Neural cell (in vitro differentiated cells): ENCODE measurements around the gene FCN3. TPM values are rescaled to one million over a fixed set of nuclear protein-coding genes. Genes with fewer than 3 reads are reported as not detected.
A peak's percentile ranks its signal among the peaks of the same experiment; 100 is the strongest.
"Not testable (repeated sequence)": the region's sequence is repeated elsewhere in the genome, so short reads cannot be mapped to it uniquely, and the experiment has no call there.

Source experiments
- H2AFZ ChIP-seq: fragments of 200-600, 300-800 bp; sonication (generic), shearing (Covaris generic); 2 replicates; pipeline ENCODE4 v1.6.0; 2014; ENCODE audit warnings: low read depth, mild to moderate bottlenecking, antibody characterized with exemption, low read length, moderate library complexity
- H3F3A ChIP-seq: fragments of 200-600 bp; shearing (Covaris generic); 2 replicates; pipeline ENCODE4 v1.6.1; 2016; ENCODE audit warnings: mild to moderate bottlenecking, moderate library complexity, mixed read lengths, antibody characterized with exemption, low read length; ENCODE audit not compliant: insufficient read depth, poor library complexity, severe bottlenecking
- H3K27ac ChIP-seq: fragments of 200-600, 300-800 bp; sonication (generic), shearing (Covaris generic); 2 replicates; pipeline ENCODE4 v1.5.1; 2014; ENCODE audit warnings: mild to moderate bottlenecking, low read length, moderate library complexity
- H3K27me3 ChIP-seq: fragments of 300-800, 200-600 bp; sonication (generic), shearing (Covaris generic); 2 replicates; pipeline ENCODE4 v1.6.0; 2014; ENCODE audit warnings: mild to moderate bottlenecking, low read depth, low read length, moderate library complexity; ENCODE audit not compliant: insufficient read depth
- H3K36me3 ChIP-seq: fragments of 300-800, 200-600 bp; sonication (generic), shearing (Covaris generic); 2 replicates; pipeline ENCODE4 v1.5.1; 2014; ENCODE audit warnings: mild to moderate bottlenecking, antibody characterized with exemption, low read length, moderate library complexity; ENCODE audit not compliant: insufficient read depth
- H3K4me2 ChIP-seq: fragments of 300-800, 200-600 bp; sonication (generic), shearing (Covaris generic); 2 replicates; pipeline ENCODE4 v1.6.0; 2014; ENCODE audit warnings: mild to moderate bottlenecking, low read length
- H3K4me3 ChIP-seq: fragments of 300-800, 200-600 bp; sonication (generic), shearing (Covaris generic); 2 replicates; pipeline ENCODE4 v1.5.1; 2014; ENCODE audit warnings: mild to moderate bottlenecking, low read length, moderate library complexity
- H3K79me2 ChIP-seq: fragments of 200-600 bp; shearing (Covaris generic); replicated peaks from 2 replicates; pipeline ENCODE4 v1.6.0; 2014; ENCODE audit warnings: mild to moderate bottlenecking, low read length, moderate library complexity; ENCODE audit not compliant: insufficient read depth
- H3K9ac ChIP-seq: fragments of 300-800, 200-600 bp; sonication (generic), shearing (Covaris generic); 2 replicates; pipeline ENCODE4 v1.6.1; 2016; ENCODE audit warnings: mild to moderate bottlenecking, low read length, mixed read lengths
- H3K9me2 ChIP-seq: fragments of 200-600 bp; shearing (Covaris generic); 2 replicates; pipeline ENCODE4 v1.6.1; 2016; ENCODE audit warnings: mild to moderate bottlenecking, low read length, mixed read lengths; ENCODE audit not compliant: insufficient read depth
- H3K9me3 ChIP-seq: fragments of 200-600, 300-800 bp; sonication (generic), shearing (Covaris generic); 2 replicates; pipeline ENCODE4 v1.6.1; 2016; ENCODE audit warnings: mild to moderate bottlenecking, mixed run types, low read length, moderate library complexity, mixed read lengths
- H4K20me1 ChIP-seq: fragments of 200-600 bp; shearing (Covaris generic); 2 replicates; pipeline ENCODE4 v1.6.1; 2016; ENCODE audit warnings: mild to moderate bottlenecking, mixed run types; ENCODE audit not compliant: insufficient read depth
- EP300 ChIP-seq: fragments of 450-650 bp; conservative IDR thresholded peaks from 2 replicates; pipeline ENCODE4 v1.6.1; 2014; ENCODE audit warnings: antibody characterized with exemption, mild to moderate bottlenecking, moderate library complexity; ENCODE audit not compliant: poor library complexity, severe bottlenecking
- EZH2 ChIP-seq: fragments of 200-600, 300-800 bp; shearing (Covaris generic), sonication (generic); IDR thresholded peaks from 2 replicates; pipeline ENCODE4 v1.6.1; 2014; ENCODE audit warnings: antibody characterized with exemption, low read length, borderline replicate concordance, mild to moderate bottlenecking; ENCODE audit not compliant: insufficient read depth, poor library complexity, severe bottlenecking
- MXI1 ChIP-seq: fragments of 450-650 bp; conservative IDR thresholded peaks from 2 replicates; pipeline ENCODE4 v1.6.1; 2014; ENCODE audit warnings: antibody characterized with exemption, mild to moderate bottlenecking; ENCODE audit not compliant: poor library complexity, severe bottlenecking
- POLR2AphosphoS5 ChIP-seq: IDR thresholded peaks from 2 replicates; pipeline ENCODE4 v1.6.1; 2012
- RAD21 ChIP-seq: fragments of 450-650 bp; conservative IDR thresholded peaks from 2 replicates; pipeline ENCODE4 v1.6.1; 2014; ENCODE audit warnings: antibody characterized with exemption, mild to moderate bottlenecking, moderate library complexity
- SMC3 ChIP-seq: fragments of 450-650 bp; conservative IDR thresholded peaks from 2 replicates; pipeline ENCODE4 v1.6.1; 2014; ENCODE audit warnings: antibody characterized with exemption, mild to moderate bottlenecking, moderate library complexity; ENCODE audit not compliant: poor library complexity
- TAF1 ChIP-seq: IDR thresholded peaks from 2 replicates; pipeline ENCODE4 v1.6.1; 2012; ENCODE audit warnings: low read depth
- polyA plus RNA-seq: library from polyadenylated mRNA; depleted of rRNA; stranded (reverse); fragments of >200 nt; gene quantifications from 2 replicates; pipeline ENCODE4 v1.2.3, GENCODE V29; 2014
- TF ChIP-seq, protein P1 (sequence below): fragments of 450-650 bp; IDR thresholded peaks from 2 replicates; pipeline ENCODE4 v1.5.1; 2014; ENCODE audit warnings: antibody characterized with exemption, mild to moderate bottlenecking, moderate library complexity; ENCODE audit not compliant: poor library complexity, severe bottlenecking
- TF ChIP-seq, protein P2 (sequence below): IDR thresholded peaks from 2 replicates; pipeline ENCODE4 v1.6.1; 2012; ENCODE audit warnings: borderline replicate concordance

FCN3 gene
- polyA plus RNA-seq, 1 donor from 2014 or later, result not detected

DNA sequence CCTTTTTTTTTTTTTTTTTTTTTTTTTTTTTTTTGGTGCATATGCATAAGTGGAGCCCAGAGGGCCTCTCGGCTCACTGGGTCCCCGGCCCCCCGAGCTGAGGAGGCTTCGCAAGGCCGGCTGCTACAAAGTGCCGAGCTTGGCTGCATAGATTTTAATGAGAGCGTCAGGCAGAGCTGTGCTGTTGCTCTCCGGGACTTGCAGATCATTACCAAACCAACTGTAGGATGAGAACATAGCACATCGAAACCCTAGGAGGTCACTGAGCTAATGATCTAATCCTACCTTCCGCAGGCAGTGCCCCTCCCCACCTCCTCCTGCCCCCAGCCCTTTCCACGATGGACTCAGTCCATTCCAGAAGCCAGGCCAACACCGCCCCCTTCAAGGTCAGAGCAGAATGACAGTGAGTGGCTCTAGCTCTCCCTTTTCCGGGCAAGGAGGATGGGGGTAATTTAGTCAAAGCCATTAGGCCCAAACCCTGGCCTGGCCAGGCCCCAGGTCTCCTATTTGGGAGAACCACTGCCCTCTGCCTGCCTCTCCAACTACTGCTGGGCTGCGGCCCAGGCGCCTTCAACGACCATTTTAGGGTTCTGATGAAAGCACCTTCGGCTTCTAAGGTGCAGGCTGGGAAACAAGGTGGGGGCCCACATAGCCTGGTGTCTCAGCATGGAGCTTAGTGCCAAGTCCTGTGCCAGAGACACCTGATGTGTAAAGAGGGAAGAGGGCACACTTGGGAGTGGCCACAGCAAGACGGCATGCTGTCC lies 31.2 kb upstream of the FCN3 start:
- not testable (repeated sequence) for H3K4me2 ChIP-seq, H3K4me3 ChIP-seq

DNA sequence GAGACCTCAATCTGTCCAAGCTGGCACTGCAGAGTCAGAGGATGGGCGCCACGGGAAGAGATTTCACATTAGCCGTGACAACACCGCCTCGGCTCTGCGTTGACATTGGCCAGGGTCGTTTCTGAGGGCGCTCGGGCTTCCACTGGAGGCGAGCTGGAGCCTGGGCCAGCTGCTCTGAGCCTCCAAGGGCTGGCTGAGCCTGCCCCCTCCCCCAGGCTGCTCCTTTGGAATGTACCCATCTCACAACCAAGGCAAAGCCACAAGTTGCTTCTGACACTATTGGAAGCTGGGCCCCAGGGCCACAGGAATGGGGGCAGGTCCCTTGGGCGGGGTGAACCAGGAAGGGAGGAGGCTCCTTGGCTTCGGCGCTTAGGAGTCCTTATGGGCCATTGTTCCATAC lies 30.4 kb upstream of the FCN3 start:
- H3F3A ChIP-seq, result no peaks in the 10 kb centered on the region
- no peaks in the 10 kb centered on the region for H3K36me3 ChIP-seq
- H2AFZ ChIP-seq, result no peak overlapping the region
- no peaks in the 10 kb centered on the region for H4K20me1 ChIP-seq
- no peaks in the 10 kb centered on the region for H3K9me3 ChIP-seq
- no peaks in the 10 kb centered on the region for H3K9me2 ChIP-seq
- no peaks in the 10 kb centered on the region for H3K79me2 ChIP-seq
- no peaks in the 10 kb centered on the region for H3K27me3 ChIP-seq
- peak overlapping the region; percentile 38 for H3K9ac ChIP-seq
- no peak overlapping the region for H3K4me3 ChIP-seq
- H3K27ac ChIP-seq, result peak overlapping the region; percentile 45
- H3K4me2 ChIP-seq, result no peak overlapping the region
- TF ChIP-seq RAD21 (no peak), EP300 (no peak), POLR2AphosphoS5 (no peak), TAF1 (no peak), EZH2 (no peak), SMC3 (no peak), MXI1 (no peak)
- TF ChIP-seq, protein P1, sequence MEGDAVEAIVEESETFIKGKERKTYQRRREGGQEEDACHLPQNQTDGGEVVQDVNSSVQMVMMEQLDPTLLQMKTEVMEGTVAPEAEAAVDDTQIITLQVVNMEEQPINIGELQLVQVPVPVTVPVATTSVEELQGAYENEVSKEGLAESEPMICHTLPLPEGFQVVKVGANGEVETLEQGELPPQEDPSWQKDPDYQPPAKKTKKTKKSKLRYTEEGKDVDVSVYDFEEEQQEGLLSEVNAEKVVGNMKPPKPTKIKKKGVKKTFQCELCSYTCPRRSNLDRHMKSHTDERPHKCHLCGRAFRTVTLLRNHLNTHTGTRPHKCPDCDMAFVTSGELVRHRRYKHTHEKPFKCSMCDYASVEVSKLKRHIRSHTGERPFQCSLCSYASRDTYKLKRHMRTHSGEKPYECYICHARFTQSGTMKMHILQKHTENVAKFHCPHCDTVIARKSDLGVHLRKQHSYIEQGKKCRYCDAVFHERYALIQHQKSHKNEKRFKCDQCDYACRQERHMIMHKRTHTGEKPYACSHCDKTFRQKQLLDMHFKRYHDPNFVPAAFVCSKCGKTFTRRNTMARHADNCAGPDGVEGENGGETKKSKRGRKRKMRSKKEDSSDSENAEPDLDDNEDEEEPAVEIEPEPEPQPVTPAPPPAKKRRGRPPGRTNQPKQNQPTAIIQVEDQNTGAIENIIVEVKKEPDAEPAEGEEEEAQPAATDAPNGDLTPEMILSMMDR, result no peak
- TF ChIP-seq, protein P2, sequence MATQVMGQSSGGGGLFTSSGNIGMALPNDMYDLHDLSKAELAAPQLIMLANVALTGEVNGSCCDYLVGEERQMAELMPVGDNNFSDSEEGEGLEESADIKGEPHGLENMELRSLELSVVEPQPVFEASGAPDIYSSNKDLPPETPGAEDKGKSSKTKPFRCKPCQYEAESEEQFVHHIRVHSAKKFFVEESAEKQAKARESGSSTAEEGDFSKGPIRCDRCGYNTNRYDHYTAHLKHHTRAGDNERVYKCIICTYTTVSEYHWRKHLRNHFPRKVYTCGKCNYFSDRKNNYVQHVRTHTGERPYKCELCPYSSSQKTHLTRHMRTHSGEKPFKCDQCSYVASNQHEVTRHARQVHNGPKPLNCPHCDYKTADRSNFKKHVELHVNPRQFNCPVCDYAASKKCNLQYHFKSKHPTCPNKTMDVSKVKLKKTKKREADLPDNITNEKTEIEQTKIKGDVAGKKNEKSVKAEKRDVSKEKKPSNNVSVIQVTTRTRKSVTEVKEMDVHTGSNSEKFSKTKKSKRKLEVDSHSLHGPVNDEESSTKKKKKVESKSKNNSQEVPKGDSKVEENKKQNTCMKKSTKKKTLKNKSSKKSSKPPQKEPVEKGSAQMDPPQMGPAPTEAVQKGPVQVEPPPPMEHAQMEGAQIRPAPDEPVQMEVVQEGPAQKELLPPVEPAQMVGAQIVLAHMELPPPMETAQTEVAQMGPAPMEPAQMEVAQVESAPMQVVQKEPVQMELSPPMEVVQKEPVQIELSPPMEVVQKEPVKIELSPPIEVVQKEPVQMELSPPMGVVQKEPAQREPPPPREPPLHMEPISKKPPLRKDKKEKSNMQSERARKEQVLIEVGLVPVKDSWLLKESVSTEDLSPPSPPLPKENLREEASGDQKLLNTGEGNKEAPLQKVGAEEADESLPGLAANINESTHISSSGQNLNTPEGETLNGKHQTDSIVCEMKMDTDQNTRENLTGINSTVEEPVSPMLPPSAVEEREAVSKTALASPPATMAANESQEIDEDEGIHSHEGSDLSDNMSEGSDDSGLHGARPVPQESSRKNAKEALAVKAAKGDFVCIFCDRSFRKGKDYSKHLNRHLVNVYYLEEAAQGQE, result no peak

More for the DNA sequence above, 31.2 kb upstream of the FCN3 start:
- not testable (repeated sequence) for H2AFZ ChIP-seq, H3F3A ChIP-seq, H3K79me2 ChIP-seq, H3K27me3 ChIP-seq, H4K20me1 ChIP-seq, H3K9me2 ChIP-seq, H3K36me3 ChIP-seq, H3K9me3 ChIP-seq
- TF ChIP-seq POLR2AphosphoS5, result peak; percentile 16
- TF ChIP-seq, protein P1, result peak; percentile 39
- Histone ChIP-seq H3K9ac (peak overlapping the region; percentile 45), H3K27ac (peak overlapping the region; percentile 56)
